ENCODE data around the gene HS3ST4.

HS3ST4 gene

DNA sequence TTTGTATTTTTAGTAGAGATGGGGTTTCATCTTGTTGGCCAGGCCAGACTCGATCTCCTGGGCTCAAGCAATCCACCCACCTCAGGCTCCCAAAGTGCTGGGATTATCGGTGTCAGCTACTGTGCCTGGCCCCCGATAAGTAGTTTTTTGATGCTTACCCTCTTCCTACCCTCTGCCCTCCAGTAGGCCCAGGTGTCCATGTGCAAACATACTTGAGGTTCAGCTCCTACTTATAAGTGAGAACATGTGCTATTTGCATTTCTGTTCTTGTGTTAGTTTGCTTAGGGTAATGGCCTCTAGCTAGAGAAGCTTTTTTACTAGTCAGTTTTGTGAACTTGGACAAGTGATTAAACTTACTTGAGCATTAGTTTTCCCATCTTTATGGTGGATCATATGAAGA lies 136.8 kb downstream of the HS3ST4 start:
- DNase-seq, result no peak

DNA sequence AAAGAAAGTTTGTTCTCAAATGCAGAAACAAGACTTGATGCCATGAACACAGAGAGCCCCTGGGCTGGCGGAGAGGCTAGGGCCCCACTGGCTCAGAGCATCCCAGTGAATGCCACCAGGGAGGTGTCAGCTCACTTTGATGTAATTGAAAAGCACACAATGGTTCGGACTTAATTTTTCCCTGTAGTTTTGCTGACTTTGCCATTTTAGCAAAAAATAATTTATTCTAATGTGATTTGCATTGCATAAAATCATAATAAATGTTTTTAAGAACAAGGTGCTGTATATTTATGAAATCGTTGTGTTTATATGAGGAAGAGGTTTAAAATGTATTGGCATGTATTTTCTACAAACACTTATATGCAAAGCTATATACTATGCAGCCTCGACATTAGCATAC lies 140.5 kb downstream of the HS3ST4 start:
- DNase-seq, result no peak

DNA sequence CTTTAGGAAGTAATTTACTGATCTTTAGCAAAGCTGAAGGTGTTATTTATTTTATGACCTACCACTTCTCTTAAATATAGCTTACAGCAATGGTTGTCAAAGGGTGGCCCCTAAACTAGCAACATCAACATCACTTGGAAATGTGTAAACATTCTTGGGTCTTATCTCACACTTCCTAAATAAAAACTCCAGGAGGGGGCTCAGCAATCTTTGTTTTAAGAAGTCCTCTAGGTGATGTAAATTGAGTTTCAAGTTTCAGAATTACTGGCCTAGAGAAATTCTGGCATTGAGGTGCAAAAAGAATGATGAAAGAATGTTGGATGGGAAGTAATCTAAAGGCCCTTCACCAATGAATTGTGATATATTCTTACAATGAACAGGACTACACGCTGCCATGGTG lies 142.3 kb downstream of the HS3ST4 start:
- DNase-seq, result no peak

DNA sequence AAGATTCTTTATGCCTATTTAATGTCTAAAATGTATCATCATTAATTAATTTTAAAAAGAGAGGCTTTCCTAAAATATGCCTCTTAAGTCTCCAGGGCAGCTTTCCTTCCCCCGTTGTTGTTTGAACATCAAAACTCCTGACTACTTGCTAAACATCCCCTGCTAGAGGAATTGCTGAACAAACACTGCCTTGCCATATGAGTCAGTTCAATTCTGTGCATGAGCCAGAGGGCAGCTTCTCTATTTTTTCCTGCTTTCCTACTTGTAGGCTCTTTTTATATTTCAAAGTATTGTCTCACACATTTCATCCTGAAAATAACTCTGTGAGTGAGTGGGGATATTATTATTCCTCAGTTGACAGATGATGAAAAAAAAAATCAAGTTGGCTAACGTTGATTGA lies 143.4 kb downstream of the HS3ST4 start:
- no peak for DNase-seq

DNA sequence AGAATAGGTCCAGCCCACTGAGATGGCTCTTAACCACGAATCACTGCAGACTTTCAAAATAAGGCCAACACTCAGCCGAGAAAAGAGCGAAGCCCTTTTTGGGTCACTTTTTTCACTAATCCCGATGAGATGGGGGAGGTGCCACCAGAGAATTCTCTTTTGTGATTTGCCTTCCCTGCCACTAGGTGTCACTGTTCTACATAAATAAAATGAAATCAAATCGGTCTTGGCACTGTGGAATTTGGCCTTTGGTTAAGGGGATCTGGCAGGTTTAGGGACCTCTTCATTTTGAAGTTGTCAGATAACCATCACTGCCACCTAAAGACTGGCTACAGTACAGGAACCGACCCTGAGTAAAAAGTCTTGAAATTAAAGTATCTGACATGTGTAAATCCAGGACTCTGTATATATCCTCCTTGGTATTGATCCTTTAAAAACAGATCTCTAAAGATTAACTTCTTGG lies 147.0 kb downstream of the HS3ST4 start:
- peak; percentile 10 to 49 for DNase-seq

GRCh38 chr16:25841761-25842160 lies 150.0 kb downstream of the HS3ST4 start:
- DNase-seq, result no peak

DNA sequence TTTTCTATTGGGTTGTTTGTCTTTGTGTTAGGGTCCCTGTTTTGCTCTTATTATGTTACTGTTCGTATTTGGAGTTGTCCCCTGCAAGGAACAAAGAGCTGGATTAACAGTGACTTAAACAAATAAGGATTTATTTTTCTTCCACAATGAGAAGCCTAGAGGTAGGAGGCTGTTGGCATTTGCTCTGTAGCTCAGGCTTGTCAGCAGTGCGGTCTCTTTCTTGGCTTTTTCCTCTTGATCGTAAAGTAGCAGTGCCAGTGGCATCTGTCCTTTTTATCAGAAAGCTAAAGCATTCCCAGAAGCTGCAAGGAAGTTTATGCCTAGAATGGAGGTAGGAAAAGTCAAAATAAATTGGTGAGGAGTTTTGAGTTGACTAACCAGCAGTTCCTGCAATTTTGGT lies 154.1 kb downstream of the HS3ST4 start:
- DNase-seq, result no peak

DNA sequence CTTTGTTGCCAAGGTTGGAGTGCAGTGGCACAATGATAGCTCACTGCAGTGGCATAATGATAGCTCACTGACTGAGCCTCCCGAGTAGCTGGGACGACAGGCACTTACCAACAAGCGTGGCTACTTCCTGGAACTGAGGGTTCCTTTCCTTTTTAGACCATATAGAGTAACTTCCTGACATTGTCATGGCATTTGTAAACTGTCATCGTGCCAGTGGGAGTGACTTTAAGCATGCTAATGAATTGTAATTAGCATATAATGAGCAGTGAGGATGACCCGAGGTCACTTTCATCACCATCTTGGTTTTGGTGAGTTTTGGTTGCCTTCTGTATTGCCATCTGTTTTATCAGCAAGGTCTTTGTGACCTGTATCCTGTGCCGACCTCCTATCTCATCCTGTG lies 162.4 kb downstream of the HS3ST4 start:
- no peak for DNase-seq

DNA sequence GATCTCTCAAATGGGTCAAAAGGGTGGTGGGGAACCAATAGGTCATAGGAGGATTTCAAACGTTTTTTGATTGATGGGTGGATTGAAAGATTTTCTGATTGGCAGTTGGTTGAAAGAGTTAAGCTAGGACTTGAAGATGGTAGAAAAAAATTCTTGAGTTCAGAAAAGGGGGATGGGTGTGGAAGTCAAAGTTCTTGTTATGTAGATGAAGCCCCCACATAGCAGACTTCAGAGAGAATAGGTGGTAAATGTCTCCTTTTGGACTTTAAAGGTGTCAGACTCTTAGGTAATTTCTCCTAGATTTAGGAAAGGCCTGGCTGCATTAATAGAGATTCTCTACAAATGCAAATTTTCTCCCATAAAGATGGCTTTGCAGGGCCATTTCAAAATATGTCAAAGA lies 163.3 kb downstream of the HS3ST4 start:
- DNase-seq, result no peak

DNA sequence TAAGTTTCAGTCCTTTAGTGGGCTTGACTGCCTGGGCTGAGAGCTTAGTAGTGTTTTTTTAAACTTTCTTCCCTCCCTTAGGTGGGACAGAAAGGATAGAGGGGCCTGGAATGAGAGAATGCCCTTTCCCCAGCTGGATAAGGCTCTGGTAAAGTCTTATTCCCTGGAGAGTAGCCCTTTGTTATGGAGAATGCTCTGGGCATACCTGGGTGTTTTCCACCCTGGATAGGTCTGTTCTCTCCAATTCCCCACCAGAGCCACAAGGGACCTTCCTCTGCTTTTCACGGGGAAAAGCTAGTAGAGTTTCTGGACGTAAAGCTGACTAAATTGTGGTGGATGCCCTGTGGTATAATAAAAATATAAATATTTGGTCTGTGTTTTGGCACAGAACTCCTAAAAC lies 164.1 kb downstream of the HS3ST4 start:
- no peak for DNase-seq

- no peak for DNase-seq
These were observed 167.9 kb downstream of the HS3ST4 start for GRCh38 chr16:25859645-25860044.

DNA sequence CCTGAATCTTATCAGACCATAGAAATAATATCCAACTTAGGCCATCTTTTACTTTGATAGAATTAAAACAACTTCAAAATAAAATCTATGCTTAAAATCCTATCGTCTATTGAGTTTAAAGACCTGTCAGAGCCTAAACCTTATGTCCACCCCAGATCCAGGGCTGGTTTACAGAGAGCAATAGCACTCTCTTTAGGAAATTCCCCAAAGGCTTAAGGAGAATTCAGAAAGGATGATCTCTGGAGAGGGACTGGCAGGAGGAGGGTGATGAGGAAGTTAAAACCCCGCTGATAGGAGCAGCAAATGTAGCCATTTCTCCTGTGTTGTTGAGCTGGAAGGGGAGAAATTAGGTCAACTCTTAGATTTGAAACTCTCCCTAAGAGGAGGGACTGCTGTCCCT lies 175.3 kb downstream of the HS3ST4 start:
- no peak for DNase-seq

- no peak for DNase-seq
These were observed 176.3 kb downstream of the HS3ST4 start for GRCh38 chr16:25868106-25868505.

- no peak for DNase-seq
These were observed 177.1 kb downstream of the HS3ST4 start for GRCh38 chr16:25868706-25869370.

DNA sequence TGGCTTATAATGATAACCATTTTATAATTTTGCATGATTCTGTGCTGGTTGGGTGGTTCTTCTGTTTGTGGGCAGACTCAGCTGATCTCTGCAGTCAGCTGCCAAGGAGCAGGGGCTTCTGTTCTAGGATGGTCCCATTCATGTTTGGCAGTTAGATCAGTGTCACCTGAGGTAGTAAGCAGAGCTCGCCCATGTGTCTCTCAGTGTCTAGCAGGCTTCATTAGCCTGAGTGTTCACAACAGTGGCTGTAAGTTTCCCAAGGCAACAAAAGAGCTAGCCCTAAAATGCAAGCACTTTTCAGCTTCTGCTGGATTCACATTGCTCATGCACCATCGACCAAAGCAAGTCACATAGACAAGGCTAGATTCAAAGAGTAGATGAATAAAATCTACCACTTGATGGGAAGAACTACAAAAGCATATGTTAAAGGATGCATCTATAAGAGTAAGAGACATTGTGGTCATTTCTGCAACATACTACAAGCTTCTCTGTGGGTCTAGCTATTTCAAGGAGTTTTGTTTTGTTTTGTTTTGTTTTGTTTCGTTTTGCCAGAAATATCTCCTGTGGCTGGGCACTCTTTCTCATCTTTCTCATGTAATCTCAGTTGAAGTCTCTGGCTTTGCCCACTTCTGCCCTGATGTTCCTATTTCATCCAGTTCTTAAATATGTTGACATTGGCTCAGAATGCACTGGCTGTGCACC lies 180.8 kb downstream of the HS3ST4 start:
- no peak for DNase-seq

GRCh38 chr16:25874196-25874595 lies 182.4 kb downstream of the HS3ST4 start:
- no peak for DNase-seq

DNA sequence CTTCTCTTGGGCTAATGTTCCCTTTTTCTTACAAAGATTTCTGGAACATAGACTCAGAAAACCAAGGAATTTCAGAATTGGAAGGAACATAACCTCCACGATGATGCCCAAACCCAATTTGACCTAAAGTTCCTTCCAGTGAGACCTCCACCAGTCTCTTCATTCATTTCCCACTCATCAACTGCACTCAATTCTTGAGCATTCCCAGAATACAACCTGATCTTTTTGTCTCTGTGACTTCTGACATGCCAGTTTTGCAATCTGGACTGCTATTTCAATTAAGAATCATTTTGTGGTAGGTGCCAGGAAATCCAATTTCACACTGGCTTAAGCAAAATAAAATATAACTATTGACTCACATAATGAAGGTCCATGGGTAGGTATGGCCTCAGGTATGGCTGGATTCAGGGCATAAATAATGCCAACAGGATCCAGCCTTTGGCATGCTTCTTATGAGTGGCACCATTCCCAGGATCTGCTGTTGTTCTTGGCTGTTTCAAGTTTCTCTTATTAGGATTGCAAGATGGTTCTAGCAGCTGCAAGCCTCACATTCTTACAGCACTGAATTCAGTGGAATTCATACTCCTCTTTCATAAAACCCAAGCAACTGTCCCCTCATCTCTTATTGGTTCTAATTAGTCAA lies 184.3 kb downstream of the HS3ST4 start:
- DNase-seq, result no peak

DNA sequence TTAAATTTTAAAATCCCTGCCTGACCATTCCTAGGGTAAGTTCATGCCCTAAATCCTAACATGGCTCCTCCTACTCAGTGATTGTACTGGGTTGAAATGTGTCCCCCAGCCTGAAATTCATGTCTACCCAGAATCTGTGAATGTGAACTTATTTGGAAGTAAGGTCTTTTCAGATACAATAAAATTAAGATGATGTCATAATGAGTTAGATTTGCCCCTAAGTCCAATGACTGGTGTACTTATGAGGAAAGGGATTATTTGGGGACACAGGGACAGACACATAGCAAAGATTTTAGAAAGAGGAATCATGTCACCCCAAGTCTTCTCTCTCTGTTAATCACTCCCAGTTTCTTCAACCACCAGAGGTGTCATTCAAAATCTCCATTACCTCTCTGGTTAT lies 185.3 kb downstream of the HS3ST4 start:
- no peak for DNase-seq

GRCh38 chr16:25886598-25886997 lies 194.8 kb downstream of the HS3ST4 start:
- no peak for DNase-seq

DNA sequence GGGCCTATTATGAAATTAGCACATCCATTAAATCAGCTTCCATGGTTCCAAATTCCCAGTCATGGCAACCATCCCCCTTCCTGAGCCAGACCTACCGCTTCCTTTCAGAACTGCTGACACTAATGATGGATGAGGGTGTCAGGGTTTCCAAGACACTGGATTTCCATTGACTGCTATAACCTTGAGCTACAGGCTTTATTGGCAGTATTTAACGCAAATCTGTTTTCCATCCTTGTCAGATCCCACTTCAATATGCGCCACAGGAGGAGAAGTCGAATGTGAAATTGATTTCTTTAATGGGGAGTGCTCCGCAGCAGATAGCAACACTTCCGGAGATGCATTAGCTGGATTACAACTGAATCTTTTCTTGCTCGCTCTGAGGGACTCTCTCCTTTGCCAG lies 197.1 kb downstream of the HS3ST4 start:
- DNase-seq, result no peak

DNA sequence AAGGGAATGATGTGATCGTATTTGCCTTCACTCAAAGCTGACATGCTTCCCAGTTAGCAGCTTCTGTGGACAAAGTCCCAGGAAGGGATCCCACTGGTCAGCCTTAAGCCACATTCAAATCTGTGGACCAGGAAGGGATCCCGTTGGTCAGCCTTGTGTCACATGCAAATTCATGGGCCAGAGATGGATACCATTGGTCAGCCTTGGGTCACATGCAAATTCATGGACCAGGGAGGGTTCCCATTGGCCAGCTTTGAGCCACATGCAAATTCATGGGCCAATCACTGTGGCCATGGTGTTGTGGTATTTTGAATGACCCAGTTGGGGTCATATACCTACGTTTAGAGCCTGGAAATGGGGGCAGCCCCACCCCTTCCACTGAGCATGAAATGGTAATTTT lies 201.6 kb downstream of the HS3ST4 start:
- no peak for DNase-seq

DNA sequence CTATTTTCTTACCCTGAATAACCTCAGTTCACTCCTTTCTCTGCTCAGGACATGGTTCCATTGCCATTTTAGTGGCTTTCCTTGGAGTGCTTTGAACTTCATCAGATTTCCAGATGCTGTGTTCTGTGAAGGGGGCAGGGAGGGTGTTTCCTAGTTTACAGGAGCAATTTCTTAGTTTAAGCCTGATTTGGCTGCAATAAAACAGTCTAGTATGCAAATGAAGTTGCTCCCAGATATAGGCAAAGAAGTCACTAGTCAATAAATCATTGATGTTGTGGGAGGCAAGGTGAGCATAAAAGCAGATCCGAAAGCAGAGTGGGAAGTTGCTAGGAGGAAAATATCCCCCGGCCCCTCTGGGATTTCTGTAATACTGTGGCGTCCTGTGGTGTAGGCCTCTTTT lies 202.3 kb downstream of the HS3ST4 start:
- no peak for DNase-seq

- DNase-seq, result no peak
These were observed 203.6 kb downstream of the HS3ST4 start for GRCh38 chr16:25895380-25895779.

DNA sequence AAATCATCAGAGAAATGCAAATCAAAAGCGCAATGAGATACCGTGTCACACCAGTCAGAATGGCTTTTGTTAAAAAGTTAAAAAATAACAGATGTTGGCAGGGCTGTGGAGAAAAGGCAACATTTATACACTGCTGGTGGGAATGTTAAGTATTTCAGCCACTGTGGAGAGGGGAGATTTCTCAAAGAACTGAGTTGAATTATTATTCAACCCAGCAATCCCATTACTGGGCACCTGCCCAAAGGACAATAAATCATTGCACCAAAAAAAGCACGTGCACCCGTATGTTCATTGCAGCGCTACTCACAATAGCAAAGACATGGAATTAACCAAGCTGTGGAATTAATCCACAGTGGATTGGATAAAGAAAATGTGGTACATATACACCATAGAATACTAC lies 204.7 kb downstream of the HS3ST4 start:
- DNase-seq, result no peak

Data from CD4-positive, alpha-beta T cell treated with Interleukin-1 beta for 1 hour (primary cell).